Suprapubic skin (tissue), 4 donors: ENCODE measurements around the gene ZBED1.

Experiments
- EP300 ChIP-seq: sonication (generic); formaldehyde crosslinking; IDR thresholded peaks from one replicate; pipeline ENCODE4 v1.6.1; 2017; ENCODE audit warnings: antibody characterized with exemption
- POLR2AphosphoS5 ChIP-seq, 3 donors: sonication (generic); formaldehyde crosslinking; IDR thresholded peaks; one replicate each; pipeline ENCODE4 v1.6.1; 2017; ENCODE audit warnings: antibody characterized with exemption in 3 of 3
- TF ChIP-seq, protein P1 (sequence below), 2 donors: fragments of 200-600 bp in 1 of 2; fragments of 450-650 bp in 1 of 2; sonication (generic) in 1 of 2; IDR thresholded peaks; one replicate each; pipeline ENCODE4 v1.5.1; 2016 to 2019; ENCODE audit warnings: antibody characterized with exemption in 2 of 2, mild to moderate bottlenecking in 1 of 2, moderate library complexity in 1 of 2

DNA sequence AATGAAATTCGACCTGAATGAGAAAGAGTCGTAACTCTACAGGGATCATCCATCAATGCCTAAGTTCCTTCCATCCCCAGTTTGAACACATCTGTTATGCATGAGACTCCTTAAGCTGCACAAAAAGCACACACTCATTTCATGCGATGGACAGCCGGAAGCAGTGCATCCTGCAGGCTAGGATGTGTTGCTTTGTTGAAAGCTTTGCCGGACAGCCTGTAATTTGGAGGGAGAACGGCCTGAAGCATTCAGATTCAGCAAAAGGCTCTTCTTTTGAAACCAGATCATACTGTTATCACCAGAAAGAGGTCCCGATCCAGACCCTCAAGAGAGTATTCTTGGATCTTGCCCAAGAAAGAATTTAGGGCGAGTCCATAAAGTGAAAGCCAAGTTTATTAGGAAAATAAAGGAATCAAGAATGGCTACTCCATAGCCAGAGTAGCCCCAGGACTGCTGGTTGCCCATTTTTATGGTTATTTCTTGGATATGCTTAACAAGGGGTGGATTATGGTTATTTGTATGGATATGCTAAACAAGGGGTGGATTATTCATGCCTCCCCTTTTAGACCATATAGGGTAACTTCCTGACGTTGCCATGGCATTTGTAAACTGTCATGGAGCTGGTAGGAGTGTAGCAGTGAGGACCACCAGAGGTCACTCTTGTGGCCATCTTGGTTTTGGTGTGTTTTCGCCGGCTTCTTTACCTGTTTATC, 48.1 kb upstream of the ZBED1 start:
- TF ChIP-seq, protein P1, sequence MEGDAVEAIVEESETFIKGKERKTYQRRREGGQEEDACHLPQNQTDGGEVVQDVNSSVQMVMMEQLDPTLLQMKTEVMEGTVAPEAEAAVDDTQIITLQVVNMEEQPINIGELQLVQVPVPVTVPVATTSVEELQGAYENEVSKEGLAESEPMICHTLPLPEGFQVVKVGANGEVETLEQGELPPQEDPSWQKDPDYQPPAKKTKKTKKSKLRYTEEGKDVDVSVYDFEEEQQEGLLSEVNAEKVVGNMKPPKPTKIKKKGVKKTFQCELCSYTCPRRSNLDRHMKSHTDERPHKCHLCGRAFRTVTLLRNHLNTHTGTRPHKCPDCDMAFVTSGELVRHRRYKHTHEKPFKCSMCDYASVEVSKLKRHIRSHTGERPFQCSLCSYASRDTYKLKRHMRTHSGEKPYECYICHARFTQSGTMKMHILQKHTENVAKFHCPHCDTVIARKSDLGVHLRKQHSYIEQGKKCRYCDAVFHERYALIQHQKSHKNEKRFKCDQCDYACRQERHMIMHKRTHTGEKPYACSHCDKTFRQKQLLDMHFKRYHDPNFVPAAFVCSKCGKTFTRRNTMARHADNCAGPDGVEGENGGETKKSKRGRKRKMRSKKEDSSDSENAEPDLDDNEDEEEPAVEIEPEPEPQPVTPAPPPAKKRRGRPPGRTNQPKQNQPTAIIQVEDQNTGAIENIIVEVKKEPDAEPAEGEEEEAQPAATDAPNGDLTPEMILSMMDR (IDR thresholded peaks at IDR 0.05): no peak
- no peak for TF ChIP-seq EP300
- TF ChIP-seq POLR2AphosphoS5 (IDR thresholded peaks at IDR 0.05): no peak
